ENCODE measurements around the gene GTF2A1L. TPM values are rescaled to one million over a fixed set of nuclear protein-coding genes. Genes with fewer than 3 reads are reported as not detected.

The GTF2A1L gene
- total RNA-seq, 1 donor from 2014 or later = not detected

DNA sequence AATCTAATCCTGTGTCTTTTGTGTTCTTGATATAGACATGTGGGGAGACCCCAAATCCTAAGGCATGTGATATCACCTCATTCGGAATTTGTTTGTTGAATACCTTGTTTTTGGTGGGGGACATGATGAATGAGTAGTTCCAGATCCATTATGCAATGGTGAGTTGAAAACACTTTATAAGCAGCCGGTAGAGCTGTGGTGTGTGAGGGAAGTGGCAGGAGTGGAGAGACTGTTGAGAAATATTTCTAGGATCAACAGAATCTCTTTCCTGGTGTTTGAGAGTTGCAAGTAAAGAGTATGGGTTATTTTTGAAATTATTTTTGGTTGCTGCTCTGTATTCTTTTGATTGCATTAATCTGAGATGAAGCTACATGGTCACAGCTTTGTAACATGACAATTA lies 103.5 kb downstream of the GTF2A1L start:
- DNase-seq (no peak), ATAC-seq (ENCODE audit: poor library complexity) (no peak)
- intact Hi-C loops (cut with DNase I) = no loop called here

DNA sequence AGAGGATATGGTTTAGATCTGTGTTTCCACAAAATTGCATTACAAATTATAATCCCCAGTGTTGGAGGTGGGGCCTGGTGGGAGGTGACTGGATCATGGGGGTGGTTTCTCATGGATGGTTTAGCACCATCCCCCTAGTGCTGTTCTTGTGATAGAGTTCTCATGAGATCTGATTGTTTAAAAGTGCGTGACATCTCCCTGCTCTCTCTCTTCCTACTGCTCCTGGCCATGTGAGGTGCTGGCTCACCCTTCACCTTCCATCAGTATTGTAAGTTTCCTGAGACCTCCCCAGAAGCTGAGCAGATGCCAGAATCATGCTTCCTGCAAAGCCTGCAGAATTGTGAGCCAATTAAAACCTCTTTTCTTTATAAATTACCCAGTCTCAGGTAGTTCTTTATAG lies 104.7 kb downstream of the GTF2A1L start:
- intact Hi-C loops (cut with DNase I) = no loop called here
- ATAC-seq (ENCODE audit: poor library complexity) = no peak
- no peak for DNase-seq

DNA sequence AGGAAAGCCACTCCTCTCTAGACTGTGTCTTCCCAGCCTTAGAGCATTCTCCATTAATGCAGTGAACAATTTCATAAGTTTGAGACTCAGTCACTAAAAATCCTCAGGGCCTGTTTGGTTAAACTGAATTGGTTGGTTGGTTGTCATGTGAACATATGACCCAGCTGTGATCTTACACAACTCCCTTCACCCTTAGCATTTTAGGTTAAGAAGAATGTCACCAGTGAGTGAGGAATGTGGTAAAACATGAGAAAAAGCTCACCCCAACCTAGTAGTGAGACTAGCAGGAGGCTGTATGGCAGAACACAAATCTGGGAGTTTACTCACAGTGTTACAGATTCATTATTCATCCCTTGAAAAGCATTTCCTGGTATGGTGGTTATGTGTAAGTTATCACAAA lies 105.5 kb downstream of the GTF2A1L start:
- ATAC-seq (ENCODE audit: poor library complexity) = no peak
- intact Hi-C loops (cut with DNase I) = no loop called here
- DNase-seq = no peak

- DNase-seq (no peak), ATAC-seq (ENCODE audit: poor library complexity) (peak; percentile 53)
- intact Hi-C loops (cut with DNase I) = no loop called here
These were observed 106.6 kb downstream of the GTF2A1L start for GRCh38 chr2:48724278-48724677.

GRCh38 chr2:48725696-48726494 lies 108.2 kb downstream of the GTF2A1L start:
- no peak for ATAC-seq (ENCODE audit: poor library complexity)
- DNase-seq = no peak
- intact Hi-C loops (cut with DNase I) = no loop called here

- no peak for DNase-seq
- ATAC-seq (ENCODE audit: poor library complexity) = no peak
- intact Hi-C loops (cut with DNase I) = no loop called here
These were observed 109.9 kb downstream of the GTF2A1L start for GRCh38 chr2:48727560-48727959.

DNA sequence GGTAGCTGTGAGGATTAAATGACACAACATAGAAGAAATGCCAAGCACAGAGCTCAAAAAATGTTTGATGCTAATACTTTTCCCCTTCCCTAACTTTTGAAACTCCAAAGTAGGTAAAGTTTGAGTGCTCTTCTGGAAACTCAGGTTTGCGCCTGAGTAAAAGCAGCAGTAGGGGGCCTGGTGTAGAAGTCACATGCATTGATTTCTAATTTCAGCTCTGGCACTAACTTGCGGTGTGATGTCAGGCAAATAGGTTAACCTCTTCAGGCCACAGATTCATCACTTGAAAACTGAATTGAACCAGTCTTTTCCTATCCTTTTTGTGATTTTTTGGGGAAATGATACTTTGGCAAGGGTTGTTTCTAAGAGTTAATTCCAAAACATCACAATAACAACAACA lies 110.6 kb downstream of the GTF2A1L start:
- DNase-seq = no peak
- intact Hi-C loops (cut with DNase I) = no loop called here
- ATAC-seq (ENCODE audit: poor library complexity) = peak; percentile 85

- intact Hi-C loops (cut with DNase I) = no loop called here
- ATAC-seq (ENCODE audit: poor library complexity) (no peak), DNase-seq (no peak)
These were observed 111.2 kb downstream of the GTF2A1L start for GRCh38 chr2:48728840-48729239.

Other genes with a start within 250 kb of the GTF2A1L start
- 7.8 TPM for gene PPP1R21, start 177.1 kb upstream of the GTF2A1L start, total RNA-seq
- gene STON1, start 87.7 kb upstream of the GTF2A1L start, total RNA-seq = 8.1 TPM
- gene LHCGR, start 137.9 kb downstream of the GTF2A1L start, total RNA-seq = not detected

All from Right ventricle myocardium superior (tissue), 1 donor.